NCI-H187 treated with DMSO at 0.1 percent for 48 hours (cell line): ENCODE data around the gene DKC1.

Experiments used
- DNase-seq: peaks from one replicate; lab custom pipeline; 2025; lab: John Stamatoyannopoulos, UW

Gene DKC1

GRCh38 chrX:154737136-154737535, 25.5 kb upstream of the DKC1 start:
- no peak for DNase-seq

DNA sequence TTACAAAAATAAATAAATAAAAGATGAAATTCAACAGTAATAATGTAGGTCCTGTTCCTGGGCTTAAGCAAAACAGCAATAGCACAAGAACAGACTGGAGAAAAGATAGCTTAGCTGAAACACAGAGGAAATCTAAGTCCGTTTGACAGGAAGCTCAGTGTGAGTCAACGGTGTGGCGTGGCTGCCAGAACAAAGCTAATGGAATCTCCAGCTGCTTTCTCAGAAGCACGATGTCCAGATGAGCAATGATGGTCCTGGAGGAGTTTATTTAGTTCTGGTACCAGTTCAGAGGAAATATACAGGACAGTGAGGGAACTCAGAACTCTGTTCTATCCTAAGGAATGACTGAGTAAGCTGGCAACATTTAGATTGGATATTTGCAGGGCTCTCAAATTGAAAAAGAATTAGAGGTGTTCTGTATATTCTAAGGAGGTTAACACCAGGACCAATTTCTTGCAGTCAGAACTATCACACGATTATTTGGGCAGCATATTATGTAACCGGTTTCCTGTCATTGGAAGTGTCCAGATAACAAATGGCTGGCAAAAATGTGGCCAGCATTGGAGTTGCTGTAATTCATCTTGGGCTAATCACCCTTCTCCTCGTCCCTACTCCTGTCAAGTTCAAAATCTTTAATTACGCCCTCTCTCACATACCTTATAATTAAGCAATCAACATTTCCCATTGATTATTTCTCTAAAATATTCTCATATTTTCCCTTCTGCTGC, 24.5 kb upstream of the DKC1 start:
- DNase-seq: no peak

GRCh38 chrX:154739952-154740465, 22.7 kb upstream of the DKC1 start:
- no peak for DNase-seq

DNA sequence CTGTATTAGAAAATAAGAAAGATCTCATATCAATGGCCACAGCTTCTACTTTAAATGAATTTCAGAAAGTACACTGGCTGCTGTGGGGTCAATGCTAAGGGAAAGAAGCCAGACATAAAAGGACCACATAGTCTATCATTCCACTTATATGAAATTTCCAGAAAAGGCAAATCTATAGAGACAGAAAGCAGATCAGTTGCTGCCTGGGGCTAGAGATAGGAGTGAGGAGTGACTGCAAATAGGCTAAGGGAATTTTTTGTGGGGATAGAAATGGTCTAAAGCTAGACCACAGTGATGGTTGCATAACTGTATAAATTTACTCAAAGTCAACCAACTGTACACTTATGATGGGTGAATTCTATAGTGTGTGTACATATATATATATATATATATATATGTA, 20.1 kb upstream of the DKC1 start:
- DNase-seq: no peak

DNA sequence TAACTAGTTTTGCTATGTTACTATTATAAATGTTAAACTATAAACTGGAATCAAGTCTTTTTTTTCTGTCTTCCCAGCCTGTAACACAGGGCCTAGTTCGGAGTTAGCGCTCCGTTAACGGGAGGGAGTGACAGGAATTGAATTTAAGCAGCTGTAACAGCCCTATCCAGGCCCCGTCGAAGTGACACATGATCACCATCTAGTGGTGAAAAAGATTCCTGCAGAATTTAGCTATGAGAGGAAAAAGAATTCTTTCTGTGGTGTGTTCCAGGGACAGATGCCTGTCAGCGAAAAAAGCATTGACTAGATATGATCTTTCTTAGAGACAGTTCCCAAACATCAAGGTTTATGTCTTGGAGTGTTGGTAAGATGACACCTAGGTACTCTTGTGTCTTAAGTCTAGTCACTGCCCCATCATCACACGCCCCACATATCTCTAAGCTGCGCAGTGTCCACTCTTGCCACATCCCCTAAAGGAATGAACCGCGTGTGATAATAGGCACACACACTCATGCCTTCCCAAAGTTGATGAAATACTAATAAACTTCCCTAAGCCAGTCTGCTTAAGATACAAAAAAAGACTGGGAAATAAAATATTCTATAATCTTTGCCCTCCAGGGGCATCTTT, 13.8 kb upstream of the DKC1 start:
- DNase-seq: no peak

- DNase-seq: no peak
Measured at GRCh38 chrX:154749856-154750255, 12.8 kb upstream of the DKC1 start.

- no peak for DNase-seq
Measured at GRCh38 chrX:154750301-154751202, 12.1 kb upstream of the DKC1 start, which contains the start of gene GAB3. TSS of gene GAB3 (minus strand) at chrX:154751077. CDS start at chrX:154751025, 52 bp downstream.

GRCh38 chrX:154751203-154751668, 11.4 kb upstream of the DKC1 start:
- no peak for DNase-seq

GRCh38 chrX:154751669-154752271, 10.9 kb upstream of the DKC1 start:
- DNase-seq: no peak

DNA sequence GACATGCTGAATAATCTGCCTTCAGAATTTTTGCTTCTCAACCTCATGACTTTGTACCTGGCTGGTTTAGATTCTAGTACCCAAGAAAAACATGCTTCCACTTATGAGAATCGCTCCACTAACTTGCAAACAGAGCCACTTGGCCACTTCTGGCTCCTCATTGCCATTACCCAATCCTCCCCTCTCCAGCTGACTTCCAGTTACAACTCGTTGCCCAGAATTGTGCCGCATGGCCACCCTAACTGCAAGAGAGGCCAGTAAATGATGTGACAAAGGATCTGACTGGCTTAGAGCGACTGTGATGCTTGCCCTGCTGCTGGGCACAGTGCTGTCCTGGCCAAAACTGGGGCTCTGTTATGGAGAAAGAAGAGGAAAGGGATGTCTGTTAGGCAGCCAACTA, 4.0 kb upstream of the DKC1 start:
- no peak for DNase-seq

GRCh38 chrX:154761977-154762536, 607 bp upstream of the DKC1 start:
- no peak for DNase-seq

DNA sequence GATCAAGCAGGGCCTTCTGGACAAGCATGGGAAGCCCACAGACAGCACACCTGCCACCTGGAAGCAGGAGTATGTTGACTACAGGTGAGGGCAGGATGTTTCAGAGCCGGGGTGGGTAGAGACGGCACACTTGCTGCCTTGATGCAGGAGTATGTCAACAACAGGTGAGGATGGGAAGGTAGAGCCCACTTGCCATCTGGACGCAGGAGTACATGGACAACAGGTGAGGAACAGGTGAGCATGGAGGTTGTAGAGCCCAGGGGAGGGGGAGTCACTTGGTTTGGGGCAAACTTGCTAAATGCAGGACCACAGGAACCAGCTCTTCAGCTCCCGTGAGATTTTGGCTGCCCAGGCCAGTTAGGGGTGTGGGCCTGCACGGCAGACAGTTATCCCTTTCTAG, 12.0 kb downstream of the DKC1 start:
- no peak for DNase-seq

DNA sequence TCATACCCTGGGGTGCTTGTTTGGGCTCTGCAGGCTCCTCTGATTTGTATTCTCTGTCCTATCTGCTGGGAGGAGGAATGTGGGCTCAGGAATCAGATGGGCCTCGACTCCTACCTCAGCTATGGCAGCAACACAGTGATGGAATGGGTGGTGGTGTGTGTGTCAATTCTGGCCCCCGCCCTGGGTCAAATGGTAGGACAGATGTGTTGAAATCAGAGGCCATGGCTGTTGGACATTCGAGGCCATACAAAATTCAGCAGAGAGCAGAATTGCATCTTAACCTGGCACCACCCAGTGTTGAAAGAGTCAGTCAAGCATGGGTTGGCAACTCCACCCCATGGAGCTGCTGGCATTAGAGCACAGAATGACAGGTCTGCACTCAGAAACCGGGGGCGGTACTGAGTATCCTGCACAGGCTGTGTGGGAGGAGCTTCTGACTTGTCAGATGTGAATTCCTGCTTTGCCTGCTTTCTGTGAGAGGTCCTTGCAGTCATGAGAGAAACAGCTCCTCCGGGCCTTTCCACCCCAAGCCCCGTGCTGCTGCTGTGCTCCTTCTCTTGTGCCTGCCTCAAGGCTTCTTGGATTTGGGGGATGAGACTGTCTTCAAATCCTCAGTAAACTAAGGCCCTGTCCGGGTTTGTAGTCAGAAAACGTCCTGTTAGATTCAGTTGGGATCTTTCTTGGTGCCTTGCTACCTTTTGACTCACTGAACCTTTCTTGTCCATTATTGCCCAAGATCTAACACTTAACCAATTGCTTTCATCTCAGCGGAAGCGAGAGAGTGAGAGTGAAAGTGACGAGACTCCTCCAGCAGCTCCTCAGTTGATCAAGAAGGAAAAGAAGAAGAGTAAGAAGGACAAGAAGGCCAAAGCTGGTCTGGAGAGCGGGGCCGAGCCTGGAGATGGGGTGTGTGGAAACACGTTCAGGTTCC, 13.0 kb downstream of the DKC1 start:
- DNase-seq: no peak

GRCh38 chrX:154776753-154777152, 14.1 kb downstream of the DKC1 start:
- no peak for DNase-seq

DNA sequence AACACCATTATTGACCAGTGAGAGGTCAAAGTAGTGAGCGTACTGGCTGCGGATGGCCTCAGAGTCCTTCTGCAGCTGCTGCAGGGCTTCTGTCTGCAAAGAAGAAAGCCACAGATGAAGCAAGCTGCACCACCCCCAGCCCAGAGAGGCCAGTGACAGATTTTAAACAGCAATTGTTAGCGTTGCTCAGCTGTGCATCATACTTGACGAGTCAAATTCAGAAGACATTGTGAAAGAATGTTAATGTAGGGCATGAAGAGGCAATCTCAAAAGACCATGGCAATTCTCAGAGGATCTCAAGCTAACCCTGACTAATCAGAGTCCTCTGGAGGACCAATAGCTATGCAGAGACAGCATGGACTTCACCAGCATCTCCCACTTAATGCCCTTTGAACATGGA, 16.6 kb downstream of the DKC1 start:
- DNase-seq: no peak

GRCh38 chrX:154780968-154781367, 18.3 kb downstream of the DKC1 start:
- no peak for DNase-seq

- DNase-seq: no peak
Measured at GRCh38 chrX:154784149-154784995, 21.7 kb downstream of the DKC1 start.

GRCh38 chrX:154785716-154786115, 23.1 kb downstream of the DKC1 start:
- no peak for DNase-seq

- DNase-seq: no peak
Measured at GRCh38 chrX:154791467-154791866, 28.8 kb downstream of the DKC1 start.

GRCh38 chrX:154791939-154792338, 29.3 kb downstream of the DKC1 start:
- no peak for DNase-seq
